GM10266 (cell line): Measurements from ENCODE around the gene TANGO6.
A peak's percentile ranks its signal among the peaks of the same experiment; 100 is the strongest.

ENCODE experiments used
- DNase-seq: peaks from one replicate; pipeline ENCODE4 v3.0.0; 2012; ENCODE audit errors: extremely low spot score
- TF ChIP-seq, protein P1 (sequence below): IDR thresholded peaks from 2 replicates; pipeline ENCODE4 v1.5.1; 2012; ENCODE audit warnings: mild to moderate bottlenecking, low read depth; ENCODE audit not compliant: control insufficient read depth, insufficient read depth; ENCODE audit errors: missing control alignments

Gene TANGO6

DNA sequence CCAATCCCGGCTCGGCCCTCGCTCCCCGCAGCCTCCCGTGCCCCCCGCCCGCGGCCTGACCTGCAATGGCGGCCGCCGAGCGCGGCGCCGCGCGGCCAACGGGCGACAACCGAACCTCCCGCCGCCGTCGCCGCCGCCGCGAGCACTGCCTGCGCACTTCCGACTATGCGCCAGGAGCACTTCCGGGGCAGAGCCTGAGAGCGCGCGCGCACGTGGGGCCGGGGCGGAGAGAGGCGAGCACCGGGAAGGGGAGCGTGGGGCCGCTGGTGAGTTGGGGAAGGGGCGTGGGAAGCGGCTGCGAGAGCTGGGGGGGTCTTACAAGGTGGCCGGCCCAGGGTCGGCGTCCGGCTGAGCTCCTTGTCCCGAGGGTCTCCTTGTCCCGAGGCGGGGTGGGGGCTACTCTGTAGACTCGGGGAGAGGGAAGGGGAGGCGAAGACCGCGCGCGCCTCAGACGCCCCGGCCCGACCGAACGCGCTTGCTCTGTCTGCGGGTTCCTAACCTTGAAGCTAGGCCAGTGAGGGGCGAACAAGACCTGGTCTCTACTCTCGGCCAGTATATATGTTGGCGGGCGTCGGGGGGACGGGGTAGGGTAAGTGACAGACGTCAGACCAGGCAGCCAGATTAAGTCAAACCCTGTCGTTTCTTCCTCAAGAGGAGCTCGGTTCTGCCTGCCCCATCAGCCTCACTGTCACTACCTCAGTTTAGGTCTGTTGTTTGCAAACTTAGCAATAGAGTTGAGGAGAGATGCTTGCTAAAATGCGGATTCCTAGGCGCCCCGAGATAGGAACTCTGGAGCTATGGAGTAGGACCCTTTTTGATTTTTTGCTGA, 289.3 kb downstream of the TANGO6 start, which contains the start of the genes CHTF8 and UTP4:
Gene CHTF8, minus strand, starts transcription at position 165 of the 829 bp plus-strand sequence. CDS start 11,130 bp downstream, outside the sequence.
Gene UTP4, plus strand, starts transcription at position 226 of the 829 bp plus-strand sequence. CDS start 811 bp downstream, outside the sequence.
- DNase-seq, result peak; percentile 91
- TF ChIP-seq, protein P1, sequence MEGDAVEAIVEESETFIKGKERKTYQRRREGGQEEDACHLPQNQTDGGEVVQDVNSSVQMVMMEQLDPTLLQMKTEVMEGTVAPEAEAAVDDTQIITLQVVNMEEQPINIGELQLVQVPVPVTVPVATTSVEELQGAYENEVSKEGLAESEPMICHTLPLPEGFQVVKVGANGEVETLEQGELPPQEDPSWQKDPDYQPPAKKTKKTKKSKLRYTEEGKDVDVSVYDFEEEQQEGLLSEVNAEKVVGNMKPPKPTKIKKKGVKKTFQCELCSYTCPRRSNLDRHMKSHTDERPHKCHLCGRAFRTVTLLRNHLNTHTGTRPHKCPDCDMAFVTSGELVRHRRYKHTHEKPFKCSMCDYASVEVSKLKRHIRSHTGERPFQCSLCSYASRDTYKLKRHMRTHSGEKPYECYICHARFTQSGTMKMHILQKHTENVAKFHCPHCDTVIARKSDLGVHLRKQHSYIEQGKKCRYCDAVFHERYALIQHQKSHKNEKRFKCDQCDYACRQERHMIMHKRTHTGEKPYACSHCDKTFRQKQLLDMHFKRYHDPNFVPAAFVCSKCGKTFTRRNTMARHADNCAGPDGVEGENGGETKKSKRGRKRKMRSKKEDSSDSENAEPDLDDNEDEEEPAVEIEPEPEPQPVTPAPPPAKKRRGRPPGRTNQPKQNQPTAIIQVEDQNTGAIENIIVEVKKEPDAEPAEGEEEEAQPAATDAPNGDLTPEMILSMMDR, result no peak

DNA sequence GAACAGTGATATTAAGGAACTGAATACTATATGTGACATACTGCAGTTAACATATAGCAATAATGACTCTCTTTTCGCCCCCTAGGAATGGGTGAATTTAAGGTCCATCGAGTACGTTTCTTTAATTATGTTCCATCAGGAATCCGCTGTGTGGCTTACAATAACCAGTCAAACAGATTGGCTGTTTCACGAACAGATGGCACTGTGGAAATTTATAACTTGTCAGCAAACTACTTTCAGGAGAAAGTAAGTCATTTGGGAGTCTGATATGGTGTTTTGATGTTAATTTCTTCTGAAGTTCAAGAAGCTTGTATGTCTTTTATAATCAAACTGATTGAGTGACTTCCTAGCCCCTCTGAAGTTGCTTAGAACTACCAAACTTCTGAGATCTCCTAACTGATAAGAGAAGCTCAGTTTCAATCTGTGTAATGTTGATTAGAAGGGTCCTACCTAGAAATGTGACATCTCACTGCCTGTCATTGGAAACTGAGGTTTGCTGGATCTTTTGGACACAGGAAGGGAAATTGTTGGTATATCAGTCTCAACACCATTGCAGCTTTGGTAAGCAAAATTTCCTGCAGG, 290.1 kb downstream of the TANGO6 start:
- DNase-seq, result no peak
- TF ChIP-seq, protein P1, result no peak
